Measurements from ENCODE around the gene TAS2R5. TPM values are rescaled to one million over a fixed set of nuclear protein-coding genes. Genes with fewer than 3 reads are reported as not detected.
"Not testable (repeated sequence)": the region's sequence is repeated elsewhere in the genome, so short reads cannot be mapped to it uniquely, and the experiment has no call there.

TAS2R5 gene
- polyA plus RNA-seq, 3 donors = 1.5 TPM; not detected in 2

DNA sequence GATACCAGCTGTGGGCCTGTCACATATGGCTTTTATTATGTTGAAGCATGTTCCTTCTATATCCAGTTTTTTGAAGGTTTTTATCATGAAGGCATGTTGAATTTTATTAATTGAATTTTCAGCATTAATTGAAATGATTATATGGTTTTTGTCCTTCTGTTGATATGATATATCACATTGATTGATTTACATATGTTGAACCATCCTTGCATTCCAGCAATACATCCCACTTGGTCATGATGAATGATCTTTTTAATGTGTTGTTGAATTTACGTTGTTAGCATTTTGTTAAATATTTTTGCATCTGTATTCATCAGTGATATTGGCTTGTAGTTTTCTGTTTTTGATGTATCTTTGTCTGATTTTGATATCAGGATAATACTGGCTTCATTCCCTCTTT, 30.1 kb downstream of the TAS2R5 start:
- no peaks in the 10 kb centered on the region for H3K79me2 ChIP-seq (ENCODE audit: insufficient read depth, low read length)
- H3K27ac ChIP-seq (ENCODE audit: low read depth in 1 of 2, low read length in 2 of 2) = no peak overlapping the region
- H3K4me1 Mint-ChIP-seq = no peaks in the 10 kb centered on the region
- no peak overlapping the region for H3K4me2 ChIP-seq (replicated peaks; ENCODE audit: extremely low read depth, low read length, poor library complexity, severe bottlenecking)
- H3K27me3 ChIP-seq (ENCODE audit: control insufficient read depth in 2 of 2, insufficient read depth in 2 of 2, low read length in 2 of 2) = no peaks in the 10 kb centered on the region
- no peaks in the 10 kb centered on the region for H3K36me3 ChIP-seq (replicated peaks in 1 of 2; ENCODE audit: control insufficient read depth in 1 of 2, insufficient read depth in 2 of 2, low read length in 2 of 2)
- no peak overlapping the region for H3K4me3 ChIP-seq (replicated peaks in 1 of 3; ENCODE audit: low read depth in 2 of 3, low read length in 3 of 3)
- peaks cover 2 to 8% of the 10 kb centered on the region in 2 donors for H3K36me3 Mint-ChIP-seq
- TF ChIP-seq, protein P1, sequence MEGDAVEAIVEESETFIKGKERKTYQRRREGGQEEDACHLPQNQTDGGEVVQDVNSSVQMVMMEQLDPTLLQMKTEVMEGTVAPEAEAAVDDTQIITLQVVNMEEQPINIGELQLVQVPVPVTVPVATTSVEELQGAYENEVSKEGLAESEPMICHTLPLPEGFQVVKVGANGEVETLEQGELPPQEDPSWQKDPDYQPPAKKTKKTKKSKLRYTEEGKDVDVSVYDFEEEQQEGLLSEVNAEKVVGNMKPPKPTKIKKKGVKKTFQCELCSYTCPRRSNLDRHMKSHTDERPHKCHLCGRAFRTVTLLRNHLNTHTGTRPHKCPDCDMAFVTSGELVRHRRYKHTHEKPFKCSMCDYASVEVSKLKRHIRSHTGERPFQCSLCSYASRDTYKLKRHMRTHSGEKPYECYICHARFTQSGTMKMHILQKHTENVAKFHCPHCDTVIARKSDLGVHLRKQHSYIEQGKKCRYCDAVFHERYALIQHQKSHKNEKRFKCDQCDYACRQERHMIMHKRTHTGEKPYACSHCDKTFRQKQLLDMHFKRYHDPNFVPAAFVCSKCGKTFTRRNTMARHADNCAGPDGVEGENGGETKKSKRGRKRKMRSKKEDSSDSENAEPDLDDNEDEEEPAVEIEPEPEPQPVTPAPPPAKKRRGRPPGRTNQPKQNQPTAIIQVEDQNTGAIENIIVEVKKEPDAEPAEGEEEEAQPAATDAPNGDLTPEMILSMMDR (IDR thresholded peaks at IDR 0.05) = no peak
- H4K20me1 ChIP-seq (ENCODE audit: insufficient read depth, low read length) = no peaks in the 10 kb centered on the region
- peaks cover 17 to 31% of the 10 kb centered on the region in 2 donors for H3K9me3 ChIP-seq (replicated peaks in 1 of 2; ENCODE audit: control insufficient read depth in 1 of 2, insufficient read depth in 1 of 2, low read length in 2 of 2)
- H3K9ac ChIP-seq (ENCODE audit: insufficient read depth, low read length, poor library complexity, severe bottlenecking) = no peak overlapping the region
- peaks cover 0 to 2% (median 1%) of the 10 kb centered on the region in 3 donors for H3K27me3 Mint-ChIP-seq (ENCODE audit: low read depth in 3 of 3)
- DNase-seq = no peak
- no peaks in the 10 kb centered on the region for H3K4me1 ChIP-seq (ENCODE audit: control insufficient read depth in 1 of 2, insufficient read depth in 2 of 2, low read length in 2 of 2)
- H2AFZ ChIP-seq (ENCODE audit: insufficient read depth, low read depth, low read length, poor library complexity, severe bottlenecking) = no peak overlapping the region
- intact Hi-C loops (cut with micrococcal nuclease) = no loop called here
- WGBS (ENCODE audit: insufficient coverage) = no CpG with 5 or more reads among the region's 1 CpG
- peaks cover 35 to 68% (median 48%) of the 10 kb centered on the region in 7 donors for H3K9me3 Mint-ChIP-seq
- H3K27ac Mint-ChIP-seq = no peak overlapping the region
- no peak overlapping the region for H3K4me3 Mint-ChIP-seq

DNA sequence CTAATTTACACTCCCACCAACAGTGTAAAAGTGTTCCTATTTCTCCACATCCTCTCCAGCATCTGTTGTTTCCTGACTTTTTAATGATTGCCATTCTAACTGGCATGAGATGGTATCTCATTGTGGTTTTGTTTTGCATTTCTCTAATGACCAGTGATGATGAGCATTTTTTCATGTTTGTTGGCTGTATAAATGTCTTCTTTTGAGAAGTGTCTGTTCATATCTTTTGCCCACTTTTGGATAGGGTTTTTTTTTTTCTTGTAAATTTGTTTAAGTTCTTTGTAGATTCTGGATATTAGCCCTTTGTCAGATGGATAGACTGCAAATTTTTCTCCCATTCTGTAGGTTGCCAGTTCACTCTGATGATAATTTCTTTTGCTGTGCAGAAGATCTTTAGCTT, 32.4 kb downstream of the TAS2R5 start:
- H3K9me3 Mint-ChIP-seq = peaks cover 33 to 69% (median 48%) of the 10 kb centered on the region in 7 donors

More for the DNA sequence above, 32.4 kb downstream of the TAS2R5 start:
- H3K27me3 ChIP-seq (ENCODE audit: control insufficient read depth in 2 of 2, insufficient read depth in 2 of 2, low read length in 2 of 2); H3K4me1 Mint-ChIP-seq; H3K4me3 Mint-ChIP-seq; H3K36me3 ChIP-seq (replicated peaks in 1 of 2; ENCODE audit: control insufficient read depth in 1 of 2, insufficient read depth in 2 of 2, low read length in 2 of 2); H3K27me3 Mint-ChIP-seq (ENCODE audit: low read depth in 3 of 3); H3K36me3 Mint-ChIP-seq; intact Hi-C loops (cut with micrococcal nuclease); H3K9ac ChIP-seq (ENCODE audit: insufficient read depth, low read length, poor library complexity, severe bottlenecking); H3K4me3 ChIP-seq (replicated peaks in 1 of 3; ENCODE audit: low read depth in 2 of 3, low read length in 3 of 3); DNase-seq; H2AFZ ChIP-seq (ENCODE audit: insufficient read depth, low read depth, low read length, poor library complexity, severe bottlenecking); H3K79me2 ChIP-seq (ENCODE audit: insufficient read depth, low read length); H4K20me1 ChIP-seq (ENCODE audit: insufficient read depth, low read length); H3K4me1 ChIP-seq (ENCODE audit: control insufficient read depth in 1 of 2, insufficient read depth in 2 of 2, low read length in 2 of 2); H3K4me2 ChIP-seq (replicated peaks; ENCODE audit: extremely low read depth, low read length, poor library complexity, severe bottlenecking); H3K27ac ChIP-seq (ENCODE audit: low read depth in 1 of 2, low read length in 2 of 2); H3K27ac Mint-ChIP-seq: not testable (repeated sequence)
- H3K9me3 ChIP-seq (replicated peaks in 1 of 2; ENCODE audit: control insufficient read depth in 1 of 2, insufficient read depth in 1 of 2, low read length in 2 of 2) = peaks cover 18 to 31% of the 10 kb centered on the region in 2 donors
